ENCODE results near the gene MAPK8IP2.
"Not testable (repeated sequence)": the region's sequence is repeated elsewhere in the genome, so short reads cannot be mapped to it uniquely, and the experiment has no call there.

The MAPK8IP2 gene

DNA sequence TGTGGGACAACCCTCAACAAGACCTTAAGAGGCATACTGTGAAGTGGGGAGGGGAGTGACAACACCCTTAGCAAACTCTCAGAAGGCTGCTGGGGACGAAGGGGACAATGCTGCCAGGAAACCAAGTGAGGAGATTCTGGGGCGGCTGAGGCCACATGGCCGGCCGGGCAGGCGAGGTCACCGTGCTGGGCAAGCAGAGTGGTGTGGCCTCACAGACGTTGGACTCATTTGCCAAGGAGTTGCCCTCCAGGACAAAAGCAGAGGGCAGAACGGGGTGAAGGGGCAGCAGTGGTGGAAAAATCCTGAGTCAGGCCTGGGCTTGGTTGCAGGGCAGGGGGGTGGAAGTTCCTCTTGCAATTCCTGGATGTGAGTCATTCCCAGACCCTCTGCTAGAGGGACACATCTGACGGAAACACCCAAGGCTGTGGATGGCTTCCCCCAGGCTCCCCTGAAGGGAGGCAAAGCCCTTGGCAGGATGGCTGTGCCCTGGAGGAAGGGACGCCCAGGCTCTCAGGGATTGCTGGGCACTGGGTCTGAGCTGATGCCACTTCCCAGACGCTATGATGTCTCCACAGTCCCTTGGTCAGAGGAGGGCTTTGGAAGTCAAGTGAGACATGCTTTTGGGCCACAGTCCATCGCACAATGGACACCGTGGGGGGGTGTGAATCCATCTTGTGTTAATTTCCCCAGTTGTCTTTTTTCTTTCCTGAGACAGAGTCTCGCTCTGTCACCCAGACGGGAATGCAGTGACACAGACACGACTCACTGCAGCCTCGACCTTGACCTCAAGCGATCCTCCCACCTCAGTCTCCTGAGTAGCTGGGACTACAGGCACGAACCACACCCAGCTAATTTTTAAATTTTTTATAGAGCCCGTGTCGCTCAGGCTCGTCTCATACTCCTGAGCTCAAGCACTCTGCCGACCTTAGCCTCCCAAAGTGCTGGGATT, 55.8 kb downstream of the MAPK8IP2 start (continued):
- TF ChIP-seq, protein P1, sequence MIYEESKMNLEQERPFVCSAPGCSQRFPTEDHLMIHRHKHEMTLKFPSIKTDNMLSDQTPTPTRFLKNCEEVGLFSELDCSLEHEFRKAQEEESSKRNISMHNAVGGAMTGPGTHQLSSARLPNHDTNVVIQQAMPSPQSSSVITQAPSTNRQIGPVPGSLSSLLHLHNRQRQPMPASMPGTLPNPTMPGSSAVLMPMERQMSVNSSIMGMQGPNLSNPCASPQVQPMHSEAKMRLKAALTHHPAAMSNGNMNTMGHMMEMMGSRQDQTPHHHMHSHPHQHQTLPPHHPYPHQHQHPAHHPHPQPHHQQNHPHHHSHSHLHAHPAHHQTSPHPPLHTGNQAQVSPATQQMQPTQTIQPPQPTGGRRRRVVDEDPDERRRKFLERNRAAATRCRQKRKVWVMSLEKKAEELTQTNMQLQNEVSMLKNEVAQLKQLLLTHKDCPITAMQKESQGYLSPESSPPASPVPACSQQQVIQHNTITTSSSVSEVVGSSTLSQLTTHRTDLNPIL (CRISPR knock-in tag; IDR thresholded peaks at IDR 0.05; ENCODE audit: low read depth) = no peak
- TF ChIP-seq, protein P2, sequence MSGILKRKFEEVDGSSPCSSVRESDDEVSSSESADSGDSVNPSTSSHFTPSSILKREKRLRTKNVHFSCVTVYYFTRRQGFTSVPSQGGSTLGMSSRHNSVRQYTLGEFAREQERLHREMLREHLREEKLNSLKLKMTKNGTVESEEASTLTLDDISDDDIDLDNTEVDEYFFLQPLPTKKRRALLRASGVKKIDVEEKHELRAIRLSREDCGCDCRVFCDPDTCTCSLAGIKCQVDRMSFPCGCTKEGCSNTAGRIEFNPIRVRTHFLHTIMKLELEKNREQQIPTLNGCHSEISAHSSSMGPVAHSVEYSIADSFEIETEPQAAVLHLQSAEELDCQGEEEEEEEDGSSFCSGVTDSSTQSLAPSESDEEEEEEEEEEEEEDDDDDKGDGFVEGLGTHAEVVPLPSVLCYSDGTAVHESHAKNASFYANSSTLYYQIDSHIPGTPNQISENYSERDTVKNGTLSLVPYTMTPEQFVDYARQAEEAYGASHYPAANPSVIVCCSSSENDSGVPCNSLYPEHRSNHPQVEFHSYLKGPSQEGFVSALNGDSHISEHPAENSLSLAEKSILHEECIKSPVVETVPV (CRISPR knock-in tag; IDR thresholded peaks at IDR 0.05) = no peak
- TF ChIP-seq ZNF565 (CRISPR knock-in tag; conservative IDR thresholded peaks at IDR 0.05; ENCODE audit: low read depth) (no peak), SNAI2 (CRISPR knock-in tag; IDR thresholded peaks at IDR 0.05) (no peak), ZFP3 (CRISPR knock-in tag; IDR thresholded peaks at IDR 0.05) (no peak), ZC3H10 (CRISPR knock-in tag; IDR thresholded peaks at IDR 0.05) (no peak), ZNF8 (CRISPR knock-in tag; IDR thresholded peaks at IDR 0.05) (no peak), GLIS3 (CRISPR knock-in tag; IDR thresholded peaks at IDR 0.05) (no peak)

DNA sequence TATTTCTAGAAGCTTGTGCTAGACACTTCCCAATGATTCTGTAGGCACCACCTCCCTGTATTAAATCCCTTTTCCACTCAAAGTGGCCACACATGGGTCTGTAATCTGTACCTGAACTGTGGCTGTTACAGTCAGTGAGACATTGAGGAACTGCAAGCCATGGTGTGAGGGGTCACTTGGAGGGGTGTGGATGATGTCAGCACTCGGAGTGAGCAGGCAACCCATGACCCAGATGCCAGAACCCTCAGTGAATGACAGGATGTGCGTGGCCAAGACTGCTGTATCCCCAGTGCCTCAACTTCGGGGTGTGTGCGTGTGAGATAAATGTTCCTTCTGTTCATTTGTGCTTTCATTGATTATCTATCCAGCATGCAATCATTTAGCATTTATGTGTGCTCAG, 57.3 kb downstream of the MAPK8IP2 start:
- TF ChIP-seq, protein P3, sequence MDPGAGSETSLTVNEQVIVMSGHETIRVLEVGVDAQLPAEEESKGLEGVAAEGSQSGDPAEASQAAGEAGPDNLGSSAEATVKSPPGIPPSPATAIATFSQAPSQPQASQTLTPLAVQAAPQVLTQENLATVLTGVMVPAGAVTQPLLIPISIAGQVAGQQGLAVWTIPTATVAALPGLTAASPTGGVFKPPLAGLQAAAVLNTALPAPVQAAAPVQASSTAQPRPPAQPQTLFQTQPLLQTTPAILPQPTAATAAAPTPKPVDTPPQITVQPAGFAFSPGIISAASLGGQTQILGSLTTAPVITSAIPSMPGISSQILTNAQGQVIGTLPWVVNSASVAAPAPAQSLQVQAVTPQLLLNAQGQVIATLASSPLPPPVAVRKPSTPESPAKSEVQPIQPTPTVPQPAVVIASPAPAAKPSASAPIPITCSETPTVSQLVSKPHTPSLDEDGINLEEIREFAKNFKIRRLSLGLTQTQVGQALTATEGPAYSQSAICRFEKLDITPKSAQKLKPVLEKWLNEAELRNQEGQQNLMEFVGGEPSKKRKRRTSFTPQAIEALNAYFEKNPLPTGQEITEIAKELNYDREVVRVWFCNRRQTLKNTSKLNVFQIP (CRISPR knock-in tag; IDR thresholded peaks at IDR 0.05; ENCODE audit: borderline replicate concordance, low read depth) = no peak
- TF ChIP-seq OSR1 (CRISPR knock-in tag; IDR thresholded peaks at IDR 0.05) (no peak), TOX (CRISPR knock-in tag; IDR thresholded peaks at IDR 0.05; ENCODE audit: borderline replicate concordance) (no peak), ZNF8 (CRISPR knock-in tag; IDR thresholded peaks at IDR 0.05) (no peak), CSDC2 (CRISPR knock-in tag; IDR thresholded peaks at IDR 0.05) (no peak), ZNF565 (CRISPR knock-in tag; conservative IDR thresholded peaks at IDR 0.05; ENCODE audit: low read depth) (no peak), ESRRG (CRISPR knock-in tag; IDR thresholded peaks at IDR 0.05) (no peak), RARB (CRISPR knock-in tag; IDR thresholded peaks at IDR 0.05) (no peak), ZFP3 (CRISPR knock-in tag; IDR thresholded peaks at IDR 0.05) (no peak), GLIS3 (CRISPR knock-in tag; IDR thresholded peaks at IDR 0.05) (no peak)
- TF ChIP-seq, protein P2 (CRISPR knock-in tag; IDR thresholded peaks at IDR 0.05) = no peak
- TF ChIP-seq, protein P4, sequence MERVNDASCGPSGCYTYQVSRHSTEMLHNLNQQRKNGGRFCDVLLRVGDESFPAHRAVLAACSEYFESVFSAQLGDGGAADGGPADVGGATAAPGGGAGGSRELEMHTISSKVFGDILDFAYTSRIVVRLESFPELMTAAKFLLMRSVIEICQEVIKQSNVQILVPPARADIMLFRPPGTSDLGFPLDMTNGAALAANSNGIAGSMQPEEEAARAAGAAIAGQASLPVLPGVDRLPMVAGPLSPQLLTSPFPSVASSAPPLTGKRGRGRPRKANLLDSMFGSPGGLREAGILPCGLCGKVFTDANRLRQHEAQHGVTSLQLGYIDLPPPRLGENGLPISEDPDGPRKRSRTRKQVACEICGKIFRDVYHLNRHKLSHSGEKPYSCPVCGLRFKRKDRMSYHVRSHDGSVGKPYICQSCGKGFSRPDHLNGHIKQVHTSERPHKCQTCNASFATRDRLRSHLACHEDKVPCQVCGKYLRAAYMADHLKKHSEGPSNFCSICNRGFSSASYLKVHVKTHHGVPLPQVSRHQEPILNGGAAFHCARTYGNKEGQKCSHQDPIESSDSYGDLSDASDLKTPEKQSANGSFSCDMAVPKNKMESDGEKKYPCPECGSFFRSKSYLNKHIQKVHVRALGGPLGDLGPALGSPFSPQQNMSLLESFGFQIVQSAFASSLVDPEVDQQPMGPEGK (CRISPR knock-in tag; IDR thresholded peaks at IDR 0.05; ENCODE audit: borderline replicate concordance) = no peak
- TF ChIP-seq, protein P1 (CRISPR knock-in tag; IDR thresholded peaks at IDR 0.05; ENCODE audit: low read depth) = no peak
- ATAC-seq = no peak

DNA sequence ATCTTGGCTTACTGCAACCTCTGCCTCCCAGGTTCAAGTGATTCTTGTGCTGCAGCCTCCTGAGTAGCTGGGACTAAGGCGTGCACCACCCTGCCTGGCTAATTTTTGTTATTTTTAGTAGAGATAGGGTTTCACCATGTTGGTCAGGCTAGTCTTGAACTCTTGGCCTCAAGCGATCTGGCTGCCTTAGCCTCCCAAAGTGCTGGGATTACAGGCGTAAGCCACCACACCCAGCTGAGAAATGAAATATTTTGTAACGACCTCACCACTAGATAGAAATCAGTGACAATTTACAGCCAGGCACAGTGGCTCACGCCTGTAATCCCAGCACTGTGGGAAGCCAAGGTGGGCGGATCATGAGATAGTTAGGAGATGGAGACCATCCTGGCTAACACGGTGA, 59.1 kb downstream of the MAPK8IP2 start:
- not testable (repeated sequence) for ATAC-seq

DNA sequence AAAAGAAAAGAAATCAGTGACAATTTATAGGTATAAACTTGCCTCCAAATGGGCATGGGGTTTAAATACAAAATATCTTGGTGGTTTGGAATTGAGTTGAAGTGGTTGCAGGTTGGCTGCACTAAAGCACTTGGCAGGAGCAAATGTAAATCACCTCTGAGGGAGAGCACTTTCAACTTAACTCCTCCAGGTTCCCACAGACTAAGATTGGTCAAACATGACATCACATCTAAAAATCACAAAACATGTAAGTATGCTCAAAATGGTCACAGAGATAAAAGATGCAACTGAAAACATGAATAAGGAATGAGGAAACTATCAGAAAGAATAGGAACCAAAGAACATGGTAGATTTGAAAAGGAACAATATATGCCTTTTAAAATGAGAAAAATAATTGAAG, 59.7 kb downstream of the MAPK8IP2 start:
- ATAC-seq = no peak
- no peak for TF ChIP-seq ARNTL (CRISPR knock-in tag; IDR thresholded peaks at IDR 0.05; ENCODE audit: borderline replicate concordance, low read depth)
- no peak for TF ChIP-seq GLIS3 (CRISPR knock-in tag; IDR thresholded peaks at IDR 0.05)
- no peak for TF ChIP-seq TOX (CRISPR knock-in tag; IDR thresholded peaks at IDR 0.05; ENCODE audit: borderline replicate concordance)
- no peak for TF ChIP-seq PPARA (CRISPR knock-in tag; IDR thresholded peaks at IDR 0.05; ENCODE audit: borderline replicate concordance)
- TF ChIP-seq ZNF8 (CRISPR knock-in tag; IDR thresholded peaks at IDR 0.05) = no peak
- TF ChIP-seq, protein P1 (CRISPR knock-in tag; IDR thresholded peaks at IDR 0.05; ENCODE audit: low read depth) = no peak
- TF ChIP-seq, protein P4 (CRISPR knock-in tag; IDR thresholded peaks at IDR 0.05; ENCODE audit: borderline replicate concordance) = no peak
- no peak for TF ChIP-seq ZNF565 (CRISPR knock-in tag; conservative IDR thresholded peaks at IDR 0.05; ENCODE audit: low read depth)
- no peak for TF ChIP-seq ZNF70 (CRISPR knock-in tag; IDR thresholded peaks at IDR 0.05)
- TF ChIP-seq, protein P3 (CRISPR knock-in tag; IDR thresholded peaks at IDR 0.05; ENCODE audit: borderline replicate concordance, low read depth) = no peak
- no peak for TF ChIP-seq OSR1 (CRISPR knock-in tag; IDR thresholded peaks at IDR 0.05)

All from SK-N-SH treated with all-trans-retinoic acid at 6 μM for 48 hours (cell line).